ENCODE measurements around the gene FRMD5.

GRCh38 chr15:44186705-44187104 lies 8.4 kb downstream of the FRMD5 start:
- TF ChIP-seq, protein P1, sequence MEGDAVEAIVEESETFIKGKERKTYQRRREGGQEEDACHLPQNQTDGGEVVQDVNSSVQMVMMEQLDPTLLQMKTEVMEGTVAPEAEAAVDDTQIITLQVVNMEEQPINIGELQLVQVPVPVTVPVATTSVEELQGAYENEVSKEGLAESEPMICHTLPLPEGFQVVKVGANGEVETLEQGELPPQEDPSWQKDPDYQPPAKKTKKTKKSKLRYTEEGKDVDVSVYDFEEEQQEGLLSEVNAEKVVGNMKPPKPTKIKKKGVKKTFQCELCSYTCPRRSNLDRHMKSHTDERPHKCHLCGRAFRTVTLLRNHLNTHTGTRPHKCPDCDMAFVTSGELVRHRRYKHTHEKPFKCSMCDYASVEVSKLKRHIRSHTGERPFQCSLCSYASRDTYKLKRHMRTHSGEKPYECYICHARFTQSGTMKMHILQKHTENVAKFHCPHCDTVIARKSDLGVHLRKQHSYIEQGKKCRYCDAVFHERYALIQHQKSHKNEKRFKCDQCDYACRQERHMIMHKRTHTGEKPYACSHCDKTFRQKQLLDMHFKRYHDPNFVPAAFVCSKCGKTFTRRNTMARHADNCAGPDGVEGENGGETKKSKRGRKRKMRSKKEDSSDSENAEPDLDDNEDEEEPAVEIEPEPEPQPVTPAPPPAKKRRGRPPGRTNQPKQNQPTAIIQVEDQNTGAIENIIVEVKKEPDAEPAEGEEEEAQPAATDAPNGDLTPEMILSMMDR (IDR thresholded peaks at IDR 0.05) = no peak
- no peak for TF ChIP-seq POLR2A (IDR thresholded peaks at IDR 0.05)
- no peak for TF ChIP-seq POLR2AphosphoS5 (IDR thresholded peaks at IDR 0.05; ENCODE audit: insufficient read depth in 1 of 2, low read depth in 1 of 2)
